Subcutaneous adipose tissue (tissue), 4 donors: ENCODE data around the gene ATAD3A. TPM values are rescaled to one million over a fixed set of nuclear protein-coding genes. Genes with fewer than 3 reads are reported as not detected.

Source experiments
- total RNA-seq, 4 donors: library from RNA; depleted of rRNA; stranded (reverse); fragments of >200 nt; gene quantifications; one replicate each; pipeline ENCODE4 v1.1.0, GENCODE V29; 2016
- TF ChIP-seq, protein P1 (sequence below): fragments of 450-650 bp; IDR thresholded peaks from one replicate; pipeline ENCODE4 v1.5.1; 2016; ENCODE audit warnings: low read depth, mild to moderate bottlenecking, control low read depth, antibody characterized with exemption, moderate library complexity

ATAD3A gene
- total RNA-seq = 10 to 100 TPM in 3 of 4 donors, 1 to 10 TPM in 1; 9.3 to 22.6 (median 12.9) TPM

DNA sequence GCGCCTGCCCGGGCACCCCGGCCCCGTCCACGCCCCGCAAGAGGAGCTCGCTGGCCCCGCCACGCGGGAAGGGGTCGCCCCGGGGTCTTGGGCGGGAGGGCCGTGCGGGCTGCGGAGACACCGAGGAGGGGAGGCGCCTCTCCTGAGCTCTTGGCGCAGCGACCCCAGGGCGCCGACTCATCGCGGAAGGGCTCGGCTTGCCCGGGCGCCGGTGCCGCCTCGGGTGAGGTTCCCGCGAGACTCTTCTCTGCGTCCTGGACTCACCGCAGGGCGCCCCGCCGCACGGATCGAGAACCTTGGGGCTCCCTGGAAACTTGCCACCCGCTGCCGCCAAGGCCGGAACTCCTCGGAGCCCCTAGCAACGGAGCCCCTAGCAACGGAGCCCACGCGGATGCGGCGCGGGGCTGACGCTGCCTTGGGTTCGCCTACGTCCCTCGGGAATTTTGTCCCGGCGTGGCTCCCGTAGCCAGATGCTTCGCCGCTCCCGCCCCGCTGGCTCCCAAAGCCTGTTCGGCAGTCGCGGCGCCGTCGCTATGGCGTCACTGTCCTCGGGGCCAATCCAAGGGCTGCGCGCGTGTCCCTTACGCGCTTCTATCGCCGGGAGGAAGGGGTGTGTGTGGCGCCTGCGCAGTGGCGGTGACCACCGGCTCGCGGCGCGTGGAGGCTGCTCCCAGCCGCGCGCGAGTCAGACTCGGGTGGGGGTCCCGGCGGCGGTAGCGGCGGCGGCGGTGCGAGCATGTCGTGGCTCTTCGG lies at the start of gene ATAD3A:
Gene ATAD3A (plus strand): TSS at position 630 of the 753 bp plus-strand sequence. CDS start 107 bp downstream, at position 737.
- TF ChIP-seq, protein P1, sequence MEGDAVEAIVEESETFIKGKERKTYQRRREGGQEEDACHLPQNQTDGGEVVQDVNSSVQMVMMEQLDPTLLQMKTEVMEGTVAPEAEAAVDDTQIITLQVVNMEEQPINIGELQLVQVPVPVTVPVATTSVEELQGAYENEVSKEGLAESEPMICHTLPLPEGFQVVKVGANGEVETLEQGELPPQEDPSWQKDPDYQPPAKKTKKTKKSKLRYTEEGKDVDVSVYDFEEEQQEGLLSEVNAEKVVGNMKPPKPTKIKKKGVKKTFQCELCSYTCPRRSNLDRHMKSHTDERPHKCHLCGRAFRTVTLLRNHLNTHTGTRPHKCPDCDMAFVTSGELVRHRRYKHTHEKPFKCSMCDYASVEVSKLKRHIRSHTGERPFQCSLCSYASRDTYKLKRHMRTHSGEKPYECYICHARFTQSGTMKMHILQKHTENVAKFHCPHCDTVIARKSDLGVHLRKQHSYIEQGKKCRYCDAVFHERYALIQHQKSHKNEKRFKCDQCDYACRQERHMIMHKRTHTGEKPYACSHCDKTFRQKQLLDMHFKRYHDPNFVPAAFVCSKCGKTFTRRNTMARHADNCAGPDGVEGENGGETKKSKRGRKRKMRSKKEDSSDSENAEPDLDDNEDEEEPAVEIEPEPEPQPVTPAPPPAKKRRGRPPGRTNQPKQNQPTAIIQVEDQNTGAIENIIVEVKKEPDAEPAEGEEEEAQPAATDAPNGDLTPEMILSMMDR = no peak

DNA sequence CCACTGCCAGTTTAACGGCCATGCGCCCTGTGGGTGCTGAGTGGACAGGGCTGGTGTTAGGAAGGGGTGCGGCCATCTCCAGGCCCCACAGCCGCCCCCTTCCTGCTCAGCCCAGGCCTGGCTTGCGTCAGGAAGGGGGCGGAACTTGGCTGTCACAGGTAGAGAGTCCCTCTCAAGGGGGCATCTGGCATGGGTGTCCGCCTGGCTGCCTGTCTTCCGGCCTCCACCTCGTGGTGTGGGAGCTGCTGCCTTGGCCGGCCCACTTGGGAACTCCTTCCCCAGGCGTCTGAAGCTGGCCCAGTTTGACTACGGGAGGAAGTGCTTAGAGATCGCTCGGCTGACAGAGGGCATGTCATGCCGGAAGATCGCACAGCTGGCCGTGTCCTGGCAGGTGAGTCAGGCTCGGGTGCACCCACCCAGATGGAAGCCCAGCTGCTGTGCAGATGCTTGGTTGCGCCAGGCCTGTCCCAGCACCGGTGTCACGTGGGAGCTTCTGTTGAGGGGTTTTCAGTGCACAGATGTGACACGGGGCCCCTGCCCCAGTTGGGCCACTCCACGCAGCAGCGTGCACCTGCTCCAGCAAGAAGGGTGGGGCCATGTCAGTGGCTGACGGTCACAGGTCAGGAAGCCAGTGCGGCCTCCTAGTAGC lies 49.5 kb upstream of the ATAD3A start:
- TF ChIP-seq, protein P1 = no peak

DNA sequence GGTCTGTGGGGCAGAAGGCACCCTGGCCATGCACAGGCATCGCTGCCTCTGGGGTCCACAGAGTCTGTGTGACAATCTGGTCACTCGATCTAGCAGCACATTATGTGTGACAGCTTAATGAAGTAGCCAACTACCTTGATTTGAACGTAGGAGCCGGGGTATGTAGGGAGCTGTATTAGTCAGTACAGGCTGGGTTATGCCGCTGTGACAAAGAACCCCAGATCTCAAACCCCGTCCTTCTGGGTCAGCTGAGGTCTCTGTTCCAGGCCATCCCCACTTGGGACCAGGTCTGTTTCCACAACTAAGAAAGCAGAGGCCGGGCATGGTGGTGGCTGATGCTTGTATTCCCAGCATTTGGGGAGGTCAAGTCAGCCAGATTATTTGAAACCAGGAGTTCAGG lies 48.6 kb upstream of the ATAD3A start:
- TF ChIP-seq, protein P1 = no peak

- TF ChIP-seq, protein P1 = no peak
Observed at GRCh38 chr1:1470626-1471388, 41.2 kb upstream of the ATAD3A start.

DNA sequence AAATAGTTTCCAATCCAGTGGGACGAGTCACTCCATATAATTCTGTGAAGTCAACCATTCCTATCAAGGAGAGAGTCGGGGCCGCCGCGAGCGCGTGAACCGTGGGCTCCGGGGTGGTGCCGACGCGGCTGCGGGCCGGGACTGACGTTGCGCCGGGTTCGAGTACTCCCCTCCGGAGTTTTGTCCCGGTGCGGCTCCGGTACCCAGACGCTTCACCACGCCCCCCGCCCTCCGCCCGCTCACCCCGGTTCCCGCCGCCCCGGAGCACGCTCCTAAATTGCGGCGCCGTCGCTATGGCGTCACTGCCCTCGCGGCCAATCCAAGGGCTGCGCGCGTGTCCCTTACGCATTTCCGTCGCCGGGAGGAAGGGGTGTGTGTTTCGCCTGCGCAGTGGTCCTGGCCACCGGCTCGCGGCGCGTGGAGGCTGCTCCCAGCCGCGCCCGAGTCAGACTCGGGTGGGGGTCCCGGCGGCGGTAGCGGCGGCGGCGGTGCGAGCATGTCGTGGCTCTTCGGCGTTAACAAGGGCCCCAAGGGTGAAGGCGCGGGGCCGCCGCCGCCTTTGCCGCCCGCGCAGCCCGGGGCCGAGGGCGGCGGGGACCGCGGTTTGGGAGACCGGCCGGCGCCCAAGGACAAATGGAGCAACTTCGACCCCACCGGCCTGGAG lies 40.4 kb upstream of the ATAD3A start, which contains the start of gene ATAD3B:
Gene ATAD3B (plus strand): TSS at position 377 of the 664 bp plus-strand sequence. CDS start 120 bp downstream, at position 497.
- TF ChIP-seq, protein P1 = no peak

- TF ChIP-seq, protein P1 = no peak
Observed at GRCh38 chr1:1477206-1477605, 34.8 kb upstream of the ATAD3A start.
